Stimulated activated memory B cell treated with anti-CD40 and anti-IgM and Interleukin-4, amounts not matched to agents 10 μg/mL and 1 μg/mL and 100 μg/mL, for 72 hours (primary cell): ENCODE results near the gene HS2ST1.
A peak's percentile ranks its signal among the peaks of the same experiment; 100 is the strongest.

Source experiments
- ATAC-seq: fragments of 150-1000 bp; cut with Tn5 transposase; 2 replicates; pipeline ENCODE4 v1.10.0; 2021
- H3K27ac Mint-ChIP-seq: one replicate; pipeline ENCODE4 v1.8.0; 2022; ENCODE audit warnings: mild to moderate bottlenecking, mixed read lengths
- H3K27me3 Mint-ChIP-seq: one replicate; pipeline ENCODE4 v1.8.0; 2022; ENCODE audit warnings: mixed read lengths
- H3K36me3 Mint-ChIP-seq: one replicate; pipeline ENCODE4 v1.8.0; 2022; ENCODE audit warnings: mixed read lengths
- H3K4me1 Mint-ChIP-seq: one replicate; pipeline ENCODE4 v1.8.0; 2022; ENCODE audit warnings: mixed read lengths
- H3K4me3 Mint-ChIP-seq: one replicate; pipeline ENCODE4 v1.8.0; 2022; ENCODE audit warnings: mild to moderate bottlenecking, moderate library complexity, mixed read lengths
- H3K9me3 Mint-ChIP-seq: one replicate; pipeline ENCODE4 v1.8.0; 2022; ENCODE audit warnings: mixed read lengths

HS2ST1 gene

GRCh38 chr1:87144981-87145380, 230.5 kb downstream of the HS2ST1 start:
- H3K4me3 Mint-ChIP-seq, result no peak overlapping the region
- H3K27me3 Mint-ChIP-seq, result peaks cover 16% of the 10 kb centered on the region
- no peak for ATAC-seq
- H3K36me3 Mint-ChIP-seq, result no peaks in the 10 kb centered on the region
- no peaks in the 10 kb centered on the region for H3K9me3 Mint-ChIP-seq
- no peaks in the 10 kb centered on the region for H3K4me1 Mint-ChIP-seq
- no peak overlapping the region for H3K27ac Mint-ChIP-seq

GRCh38 chr1:87146538-87146937, 232.1 kb downstream of the HS2ST1 start:
- H3K27ac Mint-ChIP-seq, result no peak overlapping the region
- no peaks in the 10 kb centered on the region for H3K36me3 Mint-ChIP-seq
- no peak for ATAC-seq
- H3K27me3 Mint-ChIP-seq, result peaks cover 27% of the 10 kb centered on the region
- H3K4me1 Mint-ChIP-seq, result peaks cover 8% of the 10 kb centered on the region
- no peak overlapping the region for H3K4me3 Mint-ChIP-seq
- no peaks in the 10 kb centered on the region for H3K9me3 Mint-ChIP-seq

GRCh38 chr1:87146986-87147385, 232.6 kb downstream of the HS2ST1 start:
- no peak for ATAC-seq
- Mint-ChIP-seq H3K27me3 (peaks cover 32% of the 10 kb centered on the region), H3K4me1 (peaks cover 13% of the 10 kb centered on the region), H3K9me3 (no peaks in the 10 kb centered on the region), H3K27ac (no peak overlapping the region), H3K36me3 (no peaks in the 10 kb centered on the region), H3K4me3 (no peak overlapping the region)

- H3K9me3 Mint-ChIP-seq, result no peaks in the 10 kb centered on the region
- H3K4me3 Mint-ChIP-seq, result no peak overlapping the region
- peaks cover 41% of the 10 kb centered on the region for H3K27me3 Mint-ChIP-seq
- H3K4me1 Mint-ChIP-seq, result peaks cover 16% of the 10 kb centered on the region
- ATAC-seq, result no peak
- H3K27ac Mint-ChIP-seq, result no peak overlapping the region
- H3K36me3 Mint-ChIP-seq, result no peaks in the 10 kb centered on the region
Observed at GRCh38 chr1:87147851-87148250, 233.4 kb downstream of the HS2ST1 start.

- H3K4me3 Mint-ChIP-seq, result no peak overlapping the region
- H3K9me3 Mint-ChIP-seq, result no peaks in the 10 kb centered on the region
- ATAC-seq, result no peak
- H3K4me1 Mint-ChIP-seq, result peaks cover 16% of the 10 kb centered on the region
- no peak overlapping the region for H3K27ac Mint-ChIP-seq
- no peaks in the 10 kb centered on the region for H3K36me3 Mint-ChIP-seq
- peaks cover 43% of the 10 kb centered on the region for H3K27me3 Mint-ChIP-seq
Observed at GRCh38 chr1:87148661-87149060, 234.2 kb downstream of the HS2ST1 start.

GRCh38 chr1:87149241-87150041, 235.0 kb downstream of the HS2ST1 start:
- H3K27me3 Mint-ChIP-seq, result peaks cover 43% of the 10 kb centered on the region
- no peak overlapping the region for H3K4me3 Mint-ChIP-seq
- H3K36me3 Mint-ChIP-seq, result no peaks in the 10 kb centered on the region
- H3K9me3 Mint-ChIP-seq, result no peaks in the 10 kb centered on the region
- ATAC-seq, result no peak
- no peak overlapping the region for H3K27ac Mint-ChIP-seq
- H3K4me1 Mint-ChIP-seq, result peaks cover 16% of the 10 kb centered on the region

- Mint-ChIP-seq H3K27me3 (peaks cover 43% of the 10 kb centered on the region), H3K4me1 (peaks cover 16% of the 10 kb centered on the region), H3K36me3 (no peaks in the 10 kb centered on the region), H3K27ac (no peak overlapping the region), H3K9me3 (no peaks in the 10 kb centered on the region), H3K4me3 (no peak overlapping the region)
- ATAC-seq, result no peak
Observed at GRCh38 chr1:87150143-87150542, 235.7 kb downstream of the HS2ST1 start.

GRCh38 chr1:87151500-87152421, 237.3 kb downstream of the HS2ST1 start:
- peaks cover 43% of the 10 kb centered on the region for H3K27me3 Mint-ChIP-seq
- H3K4me1 Mint-ChIP-seq, result peaks cover 16% of the 10 kb centered on the region
- H3K36me3 Mint-ChIP-seq, result no peaks in the 10 kb centered on the region
- peak; percentile 77 for ATAC-seq
- peak overlapping the region; percentile 17 for H3K27ac Mint-ChIP-seq
- H3K4me3 Mint-ChIP-seq, result peak overlapping the region; percentile 80
- H3K9me3 Mint-ChIP-seq, result no peaks in the 10 kb centered on the region

GRCh38 chr1:87154384-87154783, 239.9 kb downstream of the HS2ST1 start:
- no peak for ATAC-seq

GRCh38 chr1:87155170-87155569, 240.7 kb downstream of the HS2ST1 start:
- no peaks in the 10 kb centered on the region for H3K36me3 Mint-ChIP-seq
- no peak overlapping the region for H3K4me3 Mint-ChIP-seq
- no peak for ATAC-seq
- H3K27ac Mint-ChIP-seq, result no peak overlapping the region
- peaks cover 16% of the 10 kb centered on the region for H3K4me1 Mint-ChIP-seq
- peaks cover 28% of the 10 kb centered on the region for H3K27me3 Mint-ChIP-seq
- no peaks in the 10 kb centered on the region for H3K9me3 Mint-ChIP-seq

More at GRCh38 chr1:87154384-87154783, 239.9 kb downstream of the HS2ST1 start:
- no peaks in the 10 kb centered on the region for H3K36me3 Mint-ChIP-seq
- no peak overlapping the region for H3K4me3 Mint-ChIP-seq
- H3K4me1 Mint-ChIP-seq, result peaks cover 16% of the 10 kb centered on the region
- H3K27ac Mint-ChIP-seq, result no peak overlapping the region
- no peaks in the 10 kb centered on the region for H3K9me3 Mint-ChIP-seq
- peaks cover 30% of the 10 kb centered on the region for H3K27me3 Mint-ChIP-seq

GRCh38 chr1:87155648-87156047, 241.2 kb downstream of the HS2ST1 start:
- no peaks in the 10 kb centered on the region for H3K36me3 Mint-ChIP-seq
- no peak for ATAC-seq
- H3K27ac Mint-ChIP-seq, result no peak overlapping the region
- H3K27me3 Mint-ChIP-seq, result peaks cover 25% of the 10 kb centered on the region
- H3K4me1 Mint-ChIP-seq, result peaks cover 16% of the 10 kb centered on the region
- no peak overlapping the region for H3K4me3 Mint-ChIP-seq
- no peaks in the 10 kb centered on the region for H3K9me3 Mint-ChIP-seq

- no peaks in the 10 kb centered on the region for H3K36me3 Mint-ChIP-seq
- no peak overlapping the region for H3K4me3 Mint-ChIP-seq
- no peak overlapping the region for H3K27ac Mint-ChIP-seq
- H3K4me1 Mint-ChIP-seq, result peaks cover 12% of the 10 kb centered on the region
- ATAC-seq, result no peak
- H3K27me3 Mint-ChIP-seq, result peaks cover 20% of the 10 kb centered on the region
- no peaks in the 10 kb centered on the region for H3K9me3 Mint-ChIP-seq
Observed at GRCh38 chr1:87156124-87156523, 241.7 kb downstream of the HS2ST1 start.

GRCh38 chr1:87159378-87159915, 245.0 kb downstream of the HS2ST1 start:
- no peak overlapping the region for H3K4me3 Mint-ChIP-seq
- no peaks in the 10 kb centered on the region for H3K4me1 Mint-ChIP-seq
- no peaks in the 10 kb centered on the region for H3K36me3 Mint-ChIP-seq
- no peak overlapping the region for H3K27ac Mint-ChIP-seq
- no peaks in the 10 kb centered on the region for H3K27me3 Mint-ChIP-seq
- ATAC-seq, result no peak
- H3K9me3 Mint-ChIP-seq, result no peaks in the 10 kb centered on the region
